Peyer's patch (tissue), 4 donors: Measurements from ENCODE around the gene ADAMTS7.

ENCODE experiments used
- POLR2A ChIP-seq, 2 donors: fragments of 450-650 bp; IDR thresholded peaks; one replicate each; pipeline ENCODE4 v1.5.1; 2017; ENCODE audit warnings: antibody characterized with exemption in 2 of 2, mild to moderate bottlenecking in 2 of 2, moderate library complexity in 2 of 2
- TF ChIP-seq, protein P1 (sequence below), 6 experiments: fragments of 450-650 bp in 4 of 6; fragments of 200-600 bp in 2 of 6; sonication (generic) in 1 of 6; IDR thresholded peaks; one replicate each; pipeline ENCODE4 v1.5.1; 2017 to 2019; ENCODE audit warnings: antibody characterized with exemption in 6 of 6, mild to moderate bottlenecking in 3 of 6, moderate library complexity in 1 of 6

DNA sequence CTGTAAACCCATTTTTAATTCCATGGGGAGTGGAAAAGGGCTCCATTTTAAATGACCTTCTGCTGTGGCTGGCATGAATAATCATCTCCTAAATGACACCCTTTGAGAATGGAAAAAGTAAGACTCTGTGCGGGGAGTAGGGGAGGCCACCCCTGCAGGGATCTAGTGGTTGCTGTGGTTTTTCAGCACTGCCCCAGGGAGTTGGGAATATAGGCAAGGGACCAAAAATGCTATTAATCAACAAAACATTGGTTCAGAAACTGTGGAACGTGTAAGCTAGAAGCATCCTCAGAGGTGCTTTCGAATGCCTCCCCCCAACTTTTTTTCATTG, 30.1 kb upstream of the ADAMTS7 start:
- TF ChIP-seq, protein P1, sequence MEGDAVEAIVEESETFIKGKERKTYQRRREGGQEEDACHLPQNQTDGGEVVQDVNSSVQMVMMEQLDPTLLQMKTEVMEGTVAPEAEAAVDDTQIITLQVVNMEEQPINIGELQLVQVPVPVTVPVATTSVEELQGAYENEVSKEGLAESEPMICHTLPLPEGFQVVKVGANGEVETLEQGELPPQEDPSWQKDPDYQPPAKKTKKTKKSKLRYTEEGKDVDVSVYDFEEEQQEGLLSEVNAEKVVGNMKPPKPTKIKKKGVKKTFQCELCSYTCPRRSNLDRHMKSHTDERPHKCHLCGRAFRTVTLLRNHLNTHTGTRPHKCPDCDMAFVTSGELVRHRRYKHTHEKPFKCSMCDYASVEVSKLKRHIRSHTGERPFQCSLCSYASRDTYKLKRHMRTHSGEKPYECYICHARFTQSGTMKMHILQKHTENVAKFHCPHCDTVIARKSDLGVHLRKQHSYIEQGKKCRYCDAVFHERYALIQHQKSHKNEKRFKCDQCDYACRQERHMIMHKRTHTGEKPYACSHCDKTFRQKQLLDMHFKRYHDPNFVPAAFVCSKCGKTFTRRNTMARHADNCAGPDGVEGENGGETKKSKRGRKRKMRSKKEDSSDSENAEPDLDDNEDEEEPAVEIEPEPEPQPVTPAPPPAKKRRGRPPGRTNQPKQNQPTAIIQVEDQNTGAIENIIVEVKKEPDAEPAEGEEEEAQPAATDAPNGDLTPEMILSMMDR (IDR thresholded peaks at IDR 0.05), result no peak
- no peak for TF ChIP-seq POLR2A (IDR thresholded peaks at IDR 0.05)
